ENCODE measurements around the gene RAB19. TPM values are rescaled to one million over a fixed set of nuclear protein-coding genes. Genes with fewer than 3 reads are reported as not detected.

Gene RAB19
- total and polyA plus RNA-seq, 2 of the 8 experiments (the other 6 are each of a cell fraction or from before 2014, with no cell fraction given), result 9.8 to 11.0 TPM

GRCh38 chr7:140441519-140441918 is 37.7 kb downstream of the RAB19 start:
- FAIRE-seq (no peak), DNase-seq (ENCODE audit: low read depth in 1 of 2, low spot score in 2 of 2) (no peak)
- Histone ChIP-seq H4K8ac (ENCODE audit: extremely low read depth, insufficient read depth, low read length) (no peak overlapping the region), H4K91ac (replicated peaks; ENCODE audit: insufficient read length, low read length) (no peak overlapping the region), H3K79me2 (ENCODE audit: control insufficient read depth in 1 of 2, insufficient read depth in 2 of 2, low read length in 2 of 2) (no peaks in the 10 kb centered on the region), H3K4me2 (ENCODE audit: insufficient read depth in 1 of 2, low read depth in 2 of 2, low read length in 2 of 2) (no peak overlapping the region), H3K4me1 (replicated peaks in 1 of 4; ENCODE audit: control insufficient read depth in 3 of 4, insufficient read depth in 4 of 4, low read length in 3 of 4) (no peaks in the 10 kb centered on the region), H3K4me3 (ENCODE audit: extremely low read depth in 1 of 4, insufficient read depth in 2 of 4, low read depth in 3 of 4, low read length in 4 of 4) (no peak overlapping the region), H2BK20ac (ENCODE audit: low read length) (no peak overlapping the region), H3K27me3 (replicated peaks in 1 of 4; ENCODE audit: control insufficient read depth in 3 of 4, extremely low read depth in 1 of 4, insufficient read depth in 3 of 4, low read length in 3 of 4) (no peaks in the 10 kb centered on the region), H3K4ac (replicated peaks; ENCODE audit: insufficient read length, low read depth, low read length) (no peak overlapping the region), H3K23ac (ENCODE audit: insufficient read length) (no peak overlapping the region), H3K56ac (replicated peaks; ENCODE audit: insufficient read length, low read depth, low read length) (no peak overlapping the region), H2BK15ac (ENCODE audit: low read length) (no peak overlapping the region), H3K79me1 (ENCODE audit: low read depth, low read length) (no peaks in the 10 kb centered on the region), H2BK12ac (ENCODE audit: low read depth, low read length) (no peak overlapping the region), H3K27ac (ENCODE audit: low read depth, low read length) (no peak overlapping the region), H3K9ac (replicated peaks in 1 of 4; ENCODE audit: extremely low read depth in 1 of 4, low read depth in 3 of 4, low read length in 3 of 4) (no peak overlapping the region), H2BK120ac (replicated peaks; ENCODE audit: low read depth, low read length) (no peak overlapping the region), H3K23me2 (ENCODE audit: low read depth, low read length) (no peaks in the 10 kb centered on the region; the same call in 1 of the 2 replicates), H2AFZ (ENCODE audit: low read length) (no peak overlapping the region), H2BK5ac (ENCODE audit: low read depth, low read length) (no peak overlapping the region), H3K36me3 (ENCODE audit: control insufficient read depth in 2 of 4, insufficient read depth in 4 of 4, low read length in 3 of 4) (no peaks in the 10 kb centered on the region), H3K18ac (ENCODE audit: extremely low read depth, low read length) (no peak overlapping the region), H3K14ac (ENCODE audit: insufficient read length) (no peak overlapping the region), H4K20me1 (replicated peaks in 1 of 2; ENCODE audit: control insufficient read depth in 1 of 2, insufficient read depth in 2 of 2, low read length in 2 of 2) (no peaks in the 10 kb centered on the region), H3K9me3 (ENCODE audit: insufficient read depth in 2 of 2, low read depth in 1 of 2, low read length in 1 of 2) (no peaks in the 10 kb centered on the region), H2AK5ac (ENCODE audit: low read depth, low read length) (no peak overlapping the region), H4K5ac (ENCODE audit: insufficient read length, low read depth, low read length) (no peak overlapping the region)
- TF ChIP-seq ZNF274 (IDR thresholded peaks at IDR 0.05; ENCODE audit: borderline replicate concordance, extremely low read depth, low read length), result no peak
- TF ChIP-seq, protein P1, sequence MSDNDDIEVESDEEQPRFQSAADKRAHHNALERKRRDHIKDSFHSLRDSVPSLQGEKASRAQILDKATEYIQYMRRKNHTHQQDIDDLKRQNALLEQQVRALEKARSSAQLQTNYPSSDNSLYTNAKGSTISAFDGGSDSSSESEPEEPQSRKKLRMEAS (IDR thresholded peaks at IDR 0.05), result no peak
- TF ChIP-seq RXRA (IDR thresholded peaks at IDR 0.05; ENCODE audit: insufficient read depth, low read depth, low read length), result no peak
- TF ChIP-seq CHD2 (IDR thresholded peaks at IDR 0.05; ENCODE audit: low read length), result no peak
- TF ChIP-seq SP1 (IDR thresholded peaks at IDR 0.05; ENCODE audit: low read depth, low read length), result no peak
- TF ChIP-seq YY1 (IDR thresholded peaks at IDR 0.05; ENCODE audit: low read depth, low read length), result no peak
- TF ChIP-seq TAF7 (optimal IDR thresholded peaks at IDR 0.05; ENCODE audit: borderline replicate concordance, low read depth, low read length), result no peak
- TF ChIP-seq, protein P2, sequence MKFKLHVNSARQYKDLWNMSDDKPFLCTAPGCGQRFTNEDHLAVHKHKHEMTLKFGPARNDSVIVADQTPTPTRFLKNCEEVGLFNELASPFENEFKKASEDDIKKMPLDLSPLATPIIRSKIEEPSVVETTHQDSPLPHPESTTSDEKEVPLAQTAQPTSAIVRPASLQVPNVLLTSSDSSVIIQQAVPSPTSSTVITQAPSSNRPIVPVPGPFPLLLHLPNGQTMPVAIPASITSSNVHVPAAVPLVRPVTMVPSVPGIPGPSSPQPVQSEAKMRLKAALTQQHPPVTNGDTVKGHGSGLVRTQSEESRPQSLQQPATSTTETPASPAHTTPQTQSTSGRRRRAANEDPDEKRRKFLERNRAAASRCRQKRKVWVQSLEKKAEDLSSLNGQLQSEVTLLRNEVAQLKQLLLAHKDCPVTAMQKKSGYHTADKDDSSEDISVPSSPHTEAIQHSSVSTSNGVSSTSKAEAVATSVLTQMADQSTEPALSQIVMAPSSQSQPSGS (IDR thresholded peaks at IDR 0.05; ENCODE audit: low read length), result no peak
- WGBS, 2 experiments (ENCODE audit: extremely low coverage in 1 of 2, insufficient coverage in 1 of 2, insufficient read length in 1 of 2, insufficient replicate concordance in 2 of 2, low coverage in 1 of 2, low lambda C conversion rate in 2 of 2, missing lambda C conversion rate in 1 of 2), result 94% methylated on average over 2 of the region's 2 CpGs; no CpG with 5 or more reads in 1 of the 2 experiments
- ChIA-PET POLR2A (ENCODE audit: partially characterized antibody) (no interaction called here), CTCF (ENCODE audit: partially characterized antibody) (interaction anchor here (0.6 to 1.2 kb wide), 2 partner anchors 98 to 138 kb away, joined by 3 read pairs; no protein-coding TSS in a partner anchor)

Measured in H1 (cell line).